IPS-NIHi7 (cell line): ENCODE measurements around the gene GAP43.
A peak's percentile ranks its signal among the peaks of the same experiment; 100 is the strongest.

ENCODE experiments used
- DNase-seq: peaks from one replicate; pipeline ENCODE4 v3.0.0; 2012; ENCODE audit warnings: mixed read lengths; ENCODE audit errors: extremely low spot score

Gene GAP43

DNA sequence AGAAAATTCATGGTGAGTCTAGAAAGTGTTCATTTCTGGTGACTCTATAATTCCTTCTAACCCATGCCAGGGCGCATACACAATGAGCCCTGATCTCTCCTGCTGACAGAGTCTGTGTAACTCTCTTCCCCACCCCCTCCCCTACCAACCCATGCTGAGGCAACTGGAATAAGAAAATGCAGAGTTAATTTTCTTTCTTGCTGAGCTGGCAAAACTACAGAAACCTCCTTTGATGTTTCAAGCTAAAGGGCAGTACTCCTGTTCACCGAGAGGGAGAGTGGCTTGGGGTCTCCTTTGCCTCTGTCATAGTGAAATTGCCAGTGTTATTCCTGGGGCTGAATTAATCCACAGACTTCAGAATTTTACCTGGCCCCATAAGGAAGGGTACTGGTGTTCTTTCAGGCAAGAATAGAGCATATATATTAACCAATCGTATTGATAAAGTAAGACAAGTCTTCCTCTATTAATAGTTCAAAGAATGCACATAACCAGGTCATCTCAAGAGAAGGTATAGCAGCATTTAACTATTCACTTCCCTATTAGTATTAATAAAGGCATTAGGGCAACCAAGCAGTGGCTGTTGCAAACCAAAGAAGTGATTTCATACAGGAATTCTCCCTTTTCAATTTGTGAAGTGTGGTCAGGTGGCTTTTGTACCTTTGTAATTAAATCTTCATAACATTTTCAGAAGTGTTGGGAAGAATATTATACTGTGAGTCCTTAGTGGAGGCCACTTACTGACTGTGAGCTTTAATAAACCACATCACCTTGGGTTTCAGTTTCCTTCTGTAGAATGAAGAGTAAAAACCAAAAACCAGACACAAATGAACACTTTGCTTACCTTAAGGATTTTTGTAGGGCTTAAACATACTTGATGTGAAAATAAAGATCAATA lies 4.1 kb downstream of the GAP43 start:
- DNase-seq = peak; percentile 31

GRCh38 chr3:115628075-115628412 lies 4.7 kb downstream of the GAP43 start:
- DNase-seq = no peak

DNA sequence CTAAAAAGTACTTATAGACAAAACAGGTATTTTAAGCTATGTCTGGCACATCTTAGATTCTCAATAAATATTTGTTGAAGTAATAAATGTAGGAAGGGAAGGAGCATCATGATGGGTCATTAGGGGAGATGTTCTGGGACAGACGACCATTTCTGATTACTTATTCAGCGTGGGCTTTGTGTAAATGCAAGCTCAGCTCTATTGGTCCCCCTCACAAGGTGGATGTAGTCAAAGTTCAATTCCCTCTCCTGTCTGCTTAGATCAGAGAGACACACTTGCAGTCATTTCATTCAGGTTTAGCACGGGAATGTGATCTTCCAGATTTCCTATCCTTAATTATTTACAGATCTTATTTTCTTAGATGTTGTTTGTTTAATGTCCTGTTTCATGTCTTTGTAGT lies 7.5 kb downstream of the GAP43 start:
- no peak for DNase-seq

GRCh38 chr3:115632026-115632425 lies 8.7 kb downstream of the GAP43 start:
- DNase-seq = no peak

DNA sequence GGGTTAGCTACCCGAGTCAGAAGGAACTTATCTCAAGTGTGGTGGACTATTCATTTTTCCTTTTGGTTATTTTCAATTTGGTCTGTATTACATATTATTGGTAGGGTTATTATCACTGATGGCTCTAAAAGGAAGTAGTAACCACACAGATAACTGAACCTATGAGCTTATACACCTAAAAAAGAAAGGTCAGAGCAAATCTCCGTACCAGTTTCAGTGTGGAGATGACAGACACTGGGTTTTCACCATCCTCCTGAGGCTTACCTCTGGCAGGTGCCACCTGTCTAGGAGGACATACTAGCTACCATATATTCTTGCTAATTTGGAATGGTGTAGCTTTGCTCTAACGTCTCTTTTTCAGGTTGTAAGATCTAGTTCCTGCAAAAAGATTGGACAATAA lies 10.2 kb downstream of the GAP43 start:
- no peak for DNase-seq

DNA sequence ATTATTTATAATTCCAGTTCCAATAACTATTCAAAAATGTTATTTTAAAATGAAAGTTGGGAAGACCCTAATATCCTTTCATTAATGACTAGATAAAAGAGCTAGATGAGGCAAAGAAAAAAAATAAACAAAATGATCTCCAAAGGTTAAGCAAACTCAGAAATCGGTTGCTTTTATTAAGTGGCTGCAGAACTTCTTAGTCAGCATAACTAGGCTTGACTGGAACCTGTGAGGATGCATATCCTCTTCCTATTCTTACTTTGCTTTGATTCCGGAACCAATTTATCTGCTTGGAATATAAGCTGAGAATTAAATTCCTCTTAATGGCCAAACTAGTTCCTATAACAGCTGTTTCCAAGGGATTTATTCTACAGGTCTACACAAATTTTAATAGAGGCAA lies 10.7 kb downstream of the GAP43 start:
- DNase-seq = no peak

DNA sequence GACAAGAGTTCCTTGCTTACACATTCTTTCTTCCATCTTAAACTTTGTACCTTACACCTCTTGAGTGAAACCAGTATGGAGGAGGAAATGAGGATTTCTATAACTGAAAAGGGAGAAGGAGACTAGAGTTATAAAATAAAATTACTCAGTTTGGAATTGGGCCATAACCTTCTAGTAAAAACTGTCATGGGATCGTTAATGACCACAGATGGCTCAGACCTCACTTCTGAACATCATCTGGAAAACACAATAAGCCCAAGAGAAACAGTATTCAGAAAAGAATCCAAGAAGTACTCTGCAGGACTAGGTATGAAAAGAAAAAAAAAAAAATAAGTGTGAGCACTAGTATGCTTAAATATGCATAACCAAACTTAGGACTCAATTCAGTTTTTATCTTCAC lies 12.1 kb downstream of the GAP43 start:
- no peak for DNase-seq

- no peak for DNase-seq
These were observed 14.9 kb downstream of the GAP43 start for GRCh38 chr3:115638241-115638640.

GRCh38 chr3:115638991-115639390 lies 15.7 kb downstream of the GAP43 start:
- no peak for DNase-seq

GRCh38 chr3:115644391-115644790 lies 21.1 kb downstream of the GAP43 start:
- no peak for DNase-seq

- DNase-seq = no peak
These were observed 22.8 kb downstream of the GAP43 start for GRCh38 chr3:115646027-115646690.

GRCh38 chr3:115648559-115648958 lies 25.2 kb downstream of the GAP43 start:
- DNase-seq = no peak

GRCh38 chr3:115651087-115651486 lies 27.8 kb downstream of the GAP43 start:
- no peak for DNase-seq

- DNase-seq = no peak
These were observed 28.3 kb downstream of the GAP43 start for GRCh38 chr3:115651599-115651998.

DNA sequence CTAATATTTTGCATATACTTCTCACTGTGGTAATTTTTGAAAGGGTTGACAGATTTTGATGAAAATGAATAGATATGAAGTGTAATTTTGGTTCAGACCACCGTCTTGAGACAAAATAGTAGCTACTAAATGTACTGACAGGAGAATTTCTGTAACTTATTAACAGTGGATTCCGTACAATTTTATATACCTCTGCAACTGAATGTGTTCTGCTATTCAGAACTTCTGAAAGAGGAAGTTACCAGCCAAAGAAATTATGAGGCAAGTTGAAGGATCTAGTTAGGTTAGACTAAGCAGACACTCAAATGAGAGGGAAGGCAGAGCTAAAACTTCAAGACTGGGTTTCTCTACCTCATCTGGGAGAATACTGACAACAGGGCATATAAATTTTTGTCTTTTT lies 29.4 kb downstream of the GAP43 start:
- DNase-seq = no peak

- no peak for DNase-seq
These were observed 32.5 kb downstream of the GAP43 start for GRCh38 chr3:115655761-115656282.

GRCh38 chr3:115657168-115657567 lies 33.9 kb downstream of the GAP43 start:
- DNase-seq = peak; percentile 26

DNA sequence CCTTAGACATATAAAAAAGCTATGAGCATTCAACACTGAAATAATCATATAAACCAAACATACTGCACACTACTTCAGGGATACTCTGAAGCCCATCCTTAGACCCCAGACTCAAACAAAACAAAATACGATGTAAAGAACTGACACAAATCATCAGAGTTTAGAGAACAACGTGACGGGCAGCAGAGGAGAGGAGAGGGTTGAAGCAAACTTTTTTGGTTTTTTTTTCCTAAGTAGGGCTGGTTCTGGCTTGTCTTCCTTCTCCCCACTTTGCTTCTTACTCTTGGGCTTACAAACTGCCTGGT lies 34.7 kb downstream of the GAP43 start:
- DNase-seq = no peak

GRCh38 chr3:115658337-115659181 lies 35.2 kb downstream of the GAP43 start:
- peak; percentile 82 for DNase-seq

DNA sequence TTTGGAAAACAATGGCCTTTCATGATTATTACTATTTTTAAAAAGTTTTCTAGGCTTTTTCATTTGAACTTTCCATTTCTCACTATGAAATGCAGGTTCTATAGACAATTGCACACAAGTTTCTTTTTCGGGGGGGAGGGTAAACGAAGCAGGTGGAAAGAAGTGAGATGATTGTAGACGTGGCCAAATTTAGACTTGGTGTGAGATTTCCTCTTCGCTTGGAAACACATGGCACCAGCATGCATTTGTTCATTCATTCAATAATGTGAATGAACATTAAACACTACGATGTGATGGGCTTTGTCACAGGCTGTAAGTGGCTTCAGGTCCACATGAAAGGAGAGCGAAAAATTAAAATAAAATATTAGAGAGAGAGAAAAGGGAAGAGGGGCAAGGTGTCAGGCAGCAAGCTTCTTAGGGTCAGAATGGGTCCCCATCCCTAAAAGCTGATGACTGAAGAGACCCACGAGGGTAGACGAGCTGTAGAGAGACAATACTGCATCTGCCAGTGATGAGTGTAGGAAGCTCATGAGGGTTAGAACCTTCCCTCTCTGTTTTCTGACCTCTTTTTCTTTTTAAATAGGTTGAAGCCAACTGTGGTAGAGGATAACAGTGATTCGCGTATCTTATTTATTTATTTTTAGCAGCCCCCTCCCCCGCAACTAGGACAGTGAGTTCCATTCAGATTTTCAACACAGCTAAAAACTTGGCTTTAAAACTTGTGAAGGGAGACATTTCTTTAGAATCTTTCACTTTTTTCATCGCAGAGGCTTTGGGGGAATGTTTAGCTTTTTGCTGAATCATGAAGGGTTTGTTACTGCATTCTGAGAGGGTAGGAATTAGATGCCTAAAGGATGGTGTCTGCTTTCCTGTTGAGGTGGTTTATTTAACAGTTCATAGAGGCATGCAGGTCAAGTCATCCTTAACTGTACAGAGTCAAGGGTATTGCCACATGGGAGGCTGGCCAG lies 36.2 kb downstream of the GAP43 start:
- DNase-seq = no peak

DNA sequence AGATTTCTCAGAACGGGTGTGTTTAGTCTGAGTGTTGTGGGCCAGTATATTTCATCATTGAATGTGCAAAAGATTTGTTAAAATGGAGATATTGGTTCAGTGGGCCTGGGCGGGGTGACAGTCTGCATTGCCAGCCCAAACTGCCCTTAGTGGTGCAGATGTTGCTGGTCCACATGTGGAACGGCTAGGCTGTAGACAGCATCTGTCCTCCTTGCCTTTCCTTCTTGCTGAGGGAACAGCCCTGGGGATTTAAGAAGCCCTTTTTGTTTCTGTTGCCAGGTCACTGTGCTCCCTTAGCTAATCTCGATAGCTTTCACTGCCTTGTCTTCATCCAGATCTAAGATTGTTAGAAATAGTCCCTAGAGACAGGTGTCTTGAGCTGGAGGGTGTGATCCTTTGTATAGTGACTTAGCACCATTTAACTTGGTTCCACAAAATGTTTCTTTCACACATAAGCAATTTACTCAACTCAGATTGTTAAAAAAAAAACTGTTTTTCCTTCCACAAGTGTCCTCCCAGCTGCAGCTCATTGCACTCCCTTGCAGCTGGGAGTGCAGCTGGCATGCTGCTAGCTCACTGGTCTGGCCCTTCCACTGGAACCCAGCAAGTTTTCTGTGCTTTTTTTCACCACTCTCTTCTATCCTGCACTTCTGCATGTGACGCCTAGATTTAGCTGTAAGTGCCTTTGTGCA lies 37.5 kb downstream of the GAP43 start:
- no peak for DNase-seq
